Measurements from ENCODE around the gene HPCAL1.
"Not testable (repeated sequence)": the region's sequence is repeated elsewhere in the genome, so short reads cannot be mapped to it uniquely, and the experiment has no call there.

Gene HPCAL1

DNA sequence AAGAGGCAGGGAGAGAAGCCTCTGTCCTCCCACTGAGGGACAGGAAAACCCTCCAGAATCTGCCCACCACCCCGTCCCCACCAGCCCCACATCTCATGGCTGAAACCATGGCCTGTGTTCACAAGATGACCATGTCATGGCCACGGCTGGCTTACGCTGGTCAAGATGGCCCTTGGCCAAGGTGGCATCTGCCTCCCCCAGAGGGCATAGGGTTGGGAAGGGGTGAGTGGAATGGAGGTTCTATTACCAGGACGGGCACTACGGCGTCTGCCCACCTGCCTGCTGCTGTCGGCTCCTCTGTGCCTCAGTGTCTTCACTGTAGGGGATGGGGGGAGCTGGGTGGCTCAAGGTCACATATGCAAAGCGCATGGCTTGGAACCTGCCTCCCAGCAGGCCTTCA is 125.7 kb downstream of the HPCAL1 start:
- DNase-seq, result no peak

- DNase-seq, result no peak
Measured at GRCh38 chr2:10428924-10429323, 126.2 kb downstream of the HPCAL1 start.

GRCh38 chr2:10430886-10431622 is 128.3 kb downstream of the HPCAL1 start:
- no peak for DNase-seq

GRCh38 chr2:10431797-10432196 is 129.1 kb downstream of the HPCAL1 start:
- no peak for DNase-seq

DNA sequence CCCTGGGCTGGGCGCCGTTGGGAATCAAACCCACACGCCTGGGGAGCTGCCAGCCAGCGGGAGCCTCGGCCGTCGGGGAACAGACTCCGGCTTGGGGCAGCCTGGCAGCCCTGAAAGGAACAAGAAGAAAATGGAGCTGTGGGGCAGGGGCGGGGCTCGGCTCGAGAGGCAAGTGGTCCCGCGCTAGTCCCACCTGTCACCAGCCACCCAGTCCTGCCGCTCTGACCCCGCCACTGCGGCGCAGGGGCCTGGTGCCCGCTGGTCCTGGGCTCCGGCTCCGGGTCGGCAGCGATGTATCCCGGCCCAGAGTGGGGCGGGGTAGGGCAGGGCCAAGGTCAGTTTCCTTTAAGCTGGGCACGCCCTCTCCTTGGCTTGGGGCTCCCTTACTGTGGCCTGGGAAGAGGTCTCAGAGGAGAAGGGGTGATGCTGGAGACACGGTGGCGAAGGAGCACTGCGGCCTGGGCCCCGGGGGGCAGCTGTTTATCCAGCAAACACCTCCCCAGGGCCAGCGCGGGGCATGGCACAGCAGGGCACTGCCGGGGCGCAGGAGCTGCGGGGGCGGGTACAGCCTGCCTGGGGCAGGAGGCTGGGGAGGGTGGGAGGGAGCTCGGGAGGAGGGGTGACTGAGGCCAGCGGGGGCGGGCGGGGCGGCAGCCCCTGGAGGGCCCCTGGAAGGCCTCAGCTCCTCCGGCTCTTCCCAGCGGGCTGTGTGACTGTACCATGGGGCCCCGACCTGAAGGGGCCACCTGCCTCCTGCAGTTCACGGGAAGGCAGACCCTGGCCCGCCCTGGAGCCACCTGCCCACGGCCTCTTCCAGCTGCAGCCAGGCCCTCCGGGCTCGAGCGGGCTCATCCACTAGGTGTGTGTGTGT is 129.8 kb downstream of the HPCAL1 start:
- no peak for DNase-seq

- DNase-seq, result no peak
Measured at GRCh38 chr2:10433264-10433946, 130.7 kb downstream of the HPCAL1 start.

DNA sequence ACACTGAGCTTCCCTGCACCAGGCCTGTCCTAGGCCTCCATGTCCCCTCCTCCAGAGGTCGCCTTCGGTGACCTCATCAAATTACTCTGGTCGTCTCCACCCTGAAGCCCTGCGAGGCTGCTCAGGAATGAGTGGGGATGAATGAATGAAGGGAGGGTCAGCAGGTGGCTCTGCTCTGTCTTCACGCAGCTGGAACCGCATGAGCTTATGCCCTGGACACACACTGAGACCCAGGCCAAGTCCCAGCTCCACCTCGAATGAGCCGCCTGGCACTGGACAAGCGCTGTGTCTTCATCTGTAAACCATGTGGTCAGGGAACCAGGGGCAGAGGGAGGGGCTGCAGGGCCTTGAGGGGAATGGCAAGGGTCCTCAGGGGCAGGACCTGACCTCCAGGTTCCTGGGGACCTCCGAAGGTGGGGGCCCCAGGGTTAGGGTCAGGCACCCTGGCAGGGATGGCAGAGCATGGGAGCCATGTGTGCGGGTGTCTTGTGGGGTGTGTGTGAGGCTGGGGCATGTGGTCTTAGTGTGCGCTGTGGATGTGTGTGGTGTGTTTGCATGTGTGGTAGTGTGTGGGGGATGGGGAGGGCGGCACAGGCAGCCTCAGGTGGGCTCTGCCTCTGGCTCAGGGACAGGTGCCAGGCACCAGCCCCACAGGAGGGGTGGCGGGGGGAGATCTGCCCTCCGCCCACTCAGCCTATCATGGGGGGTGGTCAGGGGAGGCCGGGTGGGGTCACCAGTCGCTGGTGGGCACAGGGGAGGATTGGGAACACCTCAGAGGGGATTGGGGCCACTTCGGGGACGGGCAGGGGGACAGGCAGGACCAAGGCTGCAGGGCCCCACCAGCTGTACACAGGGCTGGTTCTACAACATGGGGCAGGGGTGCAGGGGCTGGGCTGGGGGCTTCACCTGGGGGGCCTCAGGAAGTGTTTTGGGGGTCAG is 131.5 kb downstream of the HPCAL1 start:
- DNase-seq, result no peak

DNA sequence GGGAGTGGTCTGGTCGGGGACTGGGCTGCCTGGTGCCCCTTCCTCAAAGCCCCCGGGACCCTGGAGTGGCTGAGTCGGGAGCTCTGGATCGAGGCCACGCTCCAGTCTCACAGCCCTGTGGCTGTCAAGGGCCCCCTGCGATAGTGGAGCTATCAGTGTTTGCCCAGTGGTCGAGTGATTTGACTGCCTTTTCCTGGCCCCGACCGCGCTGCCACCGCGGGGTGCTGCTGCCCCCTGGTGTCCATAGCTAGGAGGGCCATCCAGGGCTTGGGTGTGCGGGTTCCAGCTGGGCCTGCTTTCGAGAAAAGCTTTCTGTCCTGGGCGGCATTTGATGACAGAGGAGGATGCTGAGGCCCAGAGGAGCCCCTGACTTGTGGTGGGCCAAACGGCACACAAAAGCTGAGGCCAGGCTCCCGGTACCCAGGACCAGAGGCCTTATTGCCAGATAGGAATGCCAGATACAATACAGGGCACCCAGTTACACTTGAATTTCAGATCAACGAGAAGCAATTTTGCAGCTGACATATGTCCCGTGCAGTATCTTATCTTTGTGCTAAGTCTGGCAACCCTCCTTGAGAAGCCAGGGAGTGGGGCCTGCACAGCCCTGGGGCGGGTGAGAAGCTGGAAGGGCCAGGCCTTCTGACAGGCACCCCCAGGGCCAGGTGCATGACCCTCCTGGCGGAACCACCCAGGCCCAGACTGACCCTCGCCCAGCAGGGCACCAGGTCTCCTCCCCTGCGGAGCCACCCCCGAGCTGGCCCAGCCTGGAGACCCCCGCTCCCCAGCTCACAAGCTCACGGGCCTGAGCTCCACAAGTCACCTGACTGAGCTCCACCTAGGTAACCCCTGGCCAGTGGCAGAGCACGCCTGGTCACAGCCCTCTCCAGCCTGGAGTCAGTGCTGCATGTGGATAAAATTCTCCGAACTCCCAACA is 132.4 kb downstream of the HPCAL1 start:
- peak in 1 of 2 donors; percentile 54 for DNase-seq

DNA sequence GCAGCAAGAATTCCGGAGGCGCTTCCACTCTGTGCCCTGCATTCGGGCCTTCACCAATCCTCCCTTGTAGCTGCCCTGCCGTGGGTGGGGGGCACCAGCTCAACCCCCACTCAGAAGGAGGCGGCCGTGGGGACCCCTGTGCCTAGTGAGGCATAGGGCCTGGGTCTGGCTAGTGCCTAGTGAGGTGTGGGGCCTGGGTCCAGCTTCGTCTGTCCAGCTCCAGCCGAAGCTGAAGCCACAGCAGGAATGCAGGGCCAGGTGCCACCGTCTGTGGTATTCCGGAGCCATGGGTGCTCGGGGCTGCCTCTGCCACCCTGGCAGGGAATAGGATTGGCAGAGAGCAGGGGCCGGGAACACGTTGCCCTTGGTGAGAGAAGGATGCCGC is 133.1 kb downstream of the HPCAL1 start:
- no peak for DNase-seq

- no peak for DNase-seq
Measured at GRCh38 chr2:10436583-10437110, 133.9 kb downstream of the HPCAL1 start.

GRCh38 chr2:10437806-10438205 is 135.1 kb downstream of the HPCAL1 start:
- DNase-seq, result no peak

GRCh38 chr2:10438688-10439087 is 136.0 kb downstream of the HPCAL1 start:
- DNase-seq, result no peak

- no peak for DNase-seq
Measured at GRCh38 chr2:10439185-10439879, 136.6 kb downstream of the HPCAL1 start.

DNA sequence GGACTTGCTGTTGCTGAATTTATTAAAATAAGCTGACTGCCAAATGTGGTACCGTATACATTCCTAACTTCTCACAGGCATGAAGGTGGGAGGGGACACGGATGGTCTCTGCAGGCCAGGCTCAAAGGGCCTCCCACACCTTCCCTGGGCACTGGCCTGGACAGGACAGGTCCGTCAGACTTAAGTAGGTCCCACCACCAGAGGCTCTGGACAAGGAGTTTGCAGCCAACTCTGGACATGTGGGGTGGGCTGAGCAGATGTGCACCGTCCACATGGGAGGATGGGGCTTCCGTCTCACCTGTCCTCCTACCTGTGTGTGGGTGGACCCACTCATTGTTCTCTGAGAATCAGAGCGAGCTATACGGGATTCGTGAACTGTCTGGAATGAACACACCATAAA is 137.3 kb downstream of the HPCAL1 start:
- DNase-seq, result no peak

- DNase-seq, result no peak
Measured at GRCh38 chr2:10440736-10441135, 138.0 kb downstream of the HPCAL1 start.

- no peak for DNase-seq
Measured at GRCh38 chr2:10441948-10442347, 139.2 kb downstream of the HPCAL1 start.

GRCh38 chr2:10442469-10443126 is 139.9 kb downstream of the HPCAL1 start:
- not testable (repeated sequence) for DNase-seq

- no peak for DNase-seq
Measured at GRCh38 chr2:10444463-10444862, 141.8 kb downstream of the HPCAL1 start.

GRCh38 chr2:10446631-10447030 is 143.9 kb downstream of the HPCAL1 start:
- no peak for DNase-seq
